RPMI8226 (cell line): Measurements from ENCODE around the gene ZCWPW1.
A peak's percentile ranks its signal among the peaks of the same experiment; 100 is the strongest.

Source experiments
- DNase-seq: peaks from one replicate; pipeline ENCODE4 v3.0.0-alpha.2; 2015

Gene ZCWPW1, protein sequence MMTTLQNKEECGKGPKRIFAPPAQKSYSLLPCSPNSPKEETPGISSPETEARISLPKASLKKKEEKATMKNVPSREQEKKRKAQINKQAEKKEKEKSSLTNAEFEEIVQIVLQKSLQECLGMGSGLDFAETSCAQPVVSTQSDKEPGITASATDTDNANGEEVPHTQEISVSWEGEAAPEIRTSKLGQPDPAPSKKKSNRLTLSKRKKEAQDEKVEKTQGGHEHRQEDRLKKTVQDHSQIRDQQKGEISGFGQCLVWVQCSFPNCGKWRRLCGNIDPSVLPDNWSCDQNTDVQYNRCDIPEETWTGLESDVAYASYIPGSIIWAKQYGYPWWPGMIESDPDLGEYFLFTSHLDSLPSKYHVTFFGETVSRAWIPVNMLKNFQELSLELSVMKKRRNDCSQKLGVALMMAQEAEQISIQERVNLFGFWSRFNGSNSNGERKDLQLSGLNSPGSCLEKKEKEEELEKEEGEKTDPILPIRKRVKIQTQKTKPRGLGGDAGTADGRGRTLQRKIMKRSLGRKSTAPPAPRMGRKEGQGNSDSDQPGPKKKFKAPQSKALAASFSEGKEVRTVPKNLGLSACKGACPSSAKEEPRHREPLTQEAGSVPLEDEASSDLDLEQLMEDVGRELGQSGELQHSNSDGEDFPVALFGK

GRCh38 chr7:100428199-100428966 is at the start of gene ZCWPW1:
ZCWPW1 (minus strand) TSS chr7:100428703; CDS start chr7:100420649, 8,054 bp downstream.
- DNase-seq, result peak; percentile 98

- DNase-seq, result no peak
Observed at GRCh38 chr7:100477871-100478267, 49.4 kb upstream of the ZCWPW1 start.

- DNase-seq, result no peak
Observed at GRCh38 chr7:100476903-100477870, 48.7 kb upstream of the ZCWPW1 start.

DNA sequence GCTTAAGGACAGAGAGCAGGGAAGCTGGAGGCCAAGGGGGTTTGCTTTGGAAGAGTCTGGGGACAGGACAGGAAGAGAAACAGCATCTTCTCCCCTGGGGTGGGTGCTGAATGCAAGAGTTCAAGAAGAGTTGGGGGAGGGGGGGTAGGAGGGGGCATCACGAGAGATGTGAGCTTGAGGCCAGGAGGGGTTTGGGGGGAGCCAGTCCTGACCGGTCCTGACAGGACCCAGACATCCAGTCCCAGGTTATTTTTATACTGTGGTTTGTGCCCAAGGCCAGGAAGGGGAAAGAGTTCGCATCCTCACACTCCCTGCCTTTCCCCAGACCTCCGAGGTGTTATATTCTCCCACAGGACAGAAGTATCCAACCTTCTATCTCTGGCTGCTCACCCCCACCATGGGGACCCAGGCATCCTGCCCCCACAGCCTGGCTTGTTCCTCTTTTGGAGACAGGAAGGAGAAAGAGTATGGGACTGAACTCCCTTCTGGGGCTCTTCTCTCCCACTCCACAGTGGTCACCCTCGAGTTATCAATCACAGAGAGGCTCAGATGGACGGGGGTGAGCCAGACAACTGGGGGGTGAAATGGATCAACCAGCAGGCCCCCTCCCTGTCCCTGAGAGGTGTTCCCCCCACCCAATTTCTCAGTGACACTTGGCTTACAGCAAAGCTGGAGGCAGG is 47.7 kb upstream of the ZCWPW1 start:
- DNase-seq, result no peak

DNA sequence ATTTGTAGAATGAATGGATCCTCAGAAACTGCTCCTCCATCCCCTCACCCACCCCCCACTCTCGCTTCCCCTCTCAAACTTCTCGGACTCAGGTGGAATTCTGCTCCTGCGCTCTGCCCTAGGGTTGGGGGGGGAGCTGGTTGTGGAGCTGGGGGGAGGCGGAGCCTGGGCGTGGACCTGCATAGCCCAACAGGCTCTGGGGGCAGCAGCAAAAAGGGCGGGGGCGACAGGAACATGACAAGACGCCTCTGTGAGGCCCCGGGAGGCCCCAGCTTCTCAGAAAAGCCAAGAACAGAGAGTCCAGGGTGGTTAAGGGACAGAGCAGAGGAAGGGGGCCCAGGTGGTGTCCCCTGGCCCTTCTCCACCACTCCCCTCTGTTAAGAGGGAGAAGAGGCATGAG is 47.0 kb upstream of the ZCWPW1 start:
- DNase-seq, result no peak

DNA sequence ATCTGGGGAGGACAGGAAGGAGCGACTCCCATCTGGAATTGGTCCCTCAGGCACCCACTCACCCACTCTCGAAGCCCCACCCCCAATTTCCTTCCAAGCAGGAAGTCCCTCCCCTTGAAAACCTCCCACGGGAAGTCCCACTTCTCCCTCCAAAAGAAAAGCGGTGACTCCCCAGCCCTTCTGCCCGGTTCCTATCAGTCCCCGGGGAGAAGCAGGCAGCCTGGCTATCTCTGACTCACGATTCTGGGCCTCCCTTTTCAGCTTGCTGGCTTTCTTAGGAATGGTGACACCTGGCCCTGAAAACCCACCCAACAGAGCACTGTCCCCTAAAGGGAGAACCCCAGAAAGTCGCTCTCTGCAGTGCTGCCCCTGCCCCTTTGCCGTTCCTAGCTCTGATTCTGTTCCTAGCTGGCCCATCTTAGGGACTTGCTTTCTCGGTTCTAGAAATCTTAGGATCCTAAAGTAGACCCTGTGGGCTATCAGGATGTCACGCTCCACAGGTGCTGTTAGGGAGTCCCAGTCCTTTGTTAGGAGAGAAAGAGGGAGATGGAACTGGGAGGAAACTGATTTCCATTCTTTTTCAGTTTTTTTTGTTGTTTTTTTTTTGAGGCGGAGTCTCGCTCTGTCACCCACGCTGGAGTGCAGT is 44.5 kb upstream of the ZCWPW1 start:
- DNase-seq, result no peak

- no peak for DNase-seq
Observed at GRCh38 chr7:100472121-100472851, 43.8 kb upstream of the ZCWPW1 start.

DNA sequence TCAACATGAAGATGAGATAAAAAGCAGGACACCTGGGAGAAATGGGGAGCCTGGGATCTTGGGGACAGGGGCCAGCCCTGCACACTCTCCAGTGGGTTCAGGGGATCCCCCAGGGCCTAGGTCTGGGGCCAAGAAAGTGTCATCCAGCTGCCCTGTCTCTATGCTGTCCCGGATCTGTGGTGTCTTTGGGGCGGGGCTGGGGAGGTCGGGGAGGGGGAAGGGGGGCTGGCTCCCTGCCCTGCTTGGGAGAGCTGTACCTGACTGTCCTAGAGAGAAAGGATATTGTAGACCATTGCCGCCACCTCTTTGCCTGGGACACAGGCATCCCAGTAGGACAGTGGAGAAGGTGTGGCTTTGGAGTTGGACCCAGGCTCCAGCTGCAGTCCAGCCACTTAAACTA is 42.5 kb upstream of the ZCWPW1 start:
- no peak for DNase-seq

DNA sequence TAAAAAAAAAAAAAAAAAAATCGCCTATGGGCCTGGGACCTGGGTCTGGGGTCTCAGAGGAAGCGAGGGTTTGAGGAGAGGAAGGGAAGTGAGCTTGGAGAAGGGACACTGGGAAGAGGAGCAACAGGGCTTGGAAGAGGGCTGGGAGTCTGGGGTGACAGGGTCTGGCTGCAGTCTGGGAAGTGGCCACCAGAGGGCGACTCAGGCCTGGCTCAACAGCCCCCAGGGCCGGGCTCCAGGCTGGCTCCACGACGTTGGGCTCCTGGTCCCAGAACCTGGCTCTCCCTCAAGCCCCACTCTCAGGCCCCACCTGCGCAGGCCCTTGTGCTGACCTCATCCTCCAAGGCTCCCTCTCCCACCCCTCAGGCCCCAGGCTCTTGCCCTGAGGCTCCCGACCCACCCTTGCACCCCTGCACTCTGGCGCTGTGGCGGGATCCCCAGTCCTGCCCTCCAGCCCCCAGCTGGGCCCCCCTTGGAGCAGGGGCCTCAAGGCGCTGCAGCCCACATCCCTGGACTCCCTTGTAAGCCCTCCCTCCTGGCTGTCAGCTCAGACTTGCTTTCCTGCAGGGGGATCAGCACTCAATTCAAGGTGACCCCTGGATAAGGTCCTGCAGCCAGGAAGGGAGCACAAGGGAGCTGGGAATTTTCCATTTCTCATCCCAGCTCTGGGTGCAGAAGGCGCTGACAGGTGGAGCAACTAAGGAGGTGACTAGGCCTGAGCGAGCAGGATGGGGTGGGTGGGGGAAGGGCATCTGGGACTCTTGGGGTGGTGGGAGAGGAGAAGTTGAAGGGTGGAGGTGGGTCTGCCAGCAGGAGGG is 40.9 kb upstream of the ZCWPW1 start:
- DNase-seq, result peak; percentile 80

- DNase-seq, result no peak
Observed at GRCh38 chr7:100467638-100468373, 39.3 kb upstream of the ZCWPW1 start.

DNA sequence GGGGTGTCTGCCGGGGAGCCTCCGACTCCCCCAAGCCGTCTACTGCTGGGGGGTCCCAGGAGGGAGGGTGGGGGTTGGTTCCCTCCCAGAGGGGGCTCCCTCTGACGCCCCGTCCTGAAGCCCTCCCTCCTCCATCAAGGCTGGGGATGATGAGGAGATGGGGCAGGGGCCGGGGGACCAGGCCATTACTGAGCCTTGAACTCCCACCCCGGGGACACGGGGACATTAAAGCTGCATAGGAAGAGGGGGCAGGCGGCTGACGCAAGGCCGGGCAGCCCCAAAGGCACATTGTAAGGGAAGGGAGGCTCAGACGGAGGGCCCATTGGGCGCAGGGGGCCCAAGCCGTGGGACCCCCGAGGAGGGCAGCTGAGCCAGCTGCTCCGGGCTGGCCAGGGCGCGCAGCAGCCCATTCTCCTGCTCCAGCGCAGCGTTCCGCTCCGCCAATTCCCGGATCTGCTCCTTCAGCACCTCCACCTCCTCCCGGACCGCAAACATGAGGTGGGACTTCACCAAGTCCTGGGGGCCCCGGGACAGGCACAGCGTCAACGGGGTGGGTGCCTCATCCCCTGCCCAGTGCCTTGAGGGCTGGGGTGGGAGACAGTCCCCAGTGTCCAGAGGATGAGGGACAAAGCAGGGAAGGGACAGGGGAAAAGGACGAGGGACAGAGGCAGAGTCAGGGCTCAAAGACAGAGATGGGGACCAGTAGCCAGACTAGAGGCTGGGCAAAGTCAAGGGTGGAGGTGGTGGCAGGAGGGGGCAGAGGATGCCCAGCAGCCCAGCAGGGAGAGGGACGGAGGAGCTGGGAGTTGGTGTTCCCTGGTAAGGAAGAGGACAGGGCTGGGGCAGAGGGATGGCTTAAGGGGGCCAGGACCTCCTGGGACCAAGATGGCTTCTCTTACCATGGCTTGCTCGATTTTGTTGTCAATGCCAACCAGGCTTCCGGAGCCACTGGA is 38.4 kb upstream of the ZCWPW1 start:
- DNase-seq, result no peak

DNA sequence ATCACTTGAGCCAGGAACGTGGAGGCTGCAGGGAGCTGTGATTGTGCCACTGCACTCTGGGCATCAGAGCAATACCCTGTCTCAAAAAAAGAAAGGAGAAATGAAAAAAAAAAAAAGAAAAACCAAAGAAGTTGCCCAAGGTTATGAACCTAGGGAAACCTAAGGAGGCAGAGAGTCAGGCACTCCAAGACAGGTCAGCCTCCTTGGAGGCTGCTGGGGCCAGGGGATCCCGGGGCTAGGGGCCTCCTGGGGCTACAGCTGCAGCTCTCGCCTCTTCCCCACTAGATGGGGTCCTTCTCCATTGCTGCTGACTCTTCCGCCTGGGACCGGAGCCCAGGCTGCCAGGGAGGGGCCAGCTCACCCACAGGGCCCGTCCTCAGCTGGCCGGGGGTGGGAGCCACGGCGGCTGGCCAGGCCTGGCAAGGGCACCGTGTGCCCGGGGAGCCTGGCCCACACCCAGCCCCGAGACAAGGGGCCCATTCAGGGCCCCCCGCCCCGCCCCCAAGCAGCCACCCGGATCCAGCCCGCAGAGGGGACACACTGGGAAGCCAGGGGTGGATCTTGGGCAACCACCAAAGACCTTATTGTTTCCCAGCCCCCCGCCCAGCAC is 37.3 kb upstream of the ZCWPW1 start:
- no peak for DNase-seq

DNA sequence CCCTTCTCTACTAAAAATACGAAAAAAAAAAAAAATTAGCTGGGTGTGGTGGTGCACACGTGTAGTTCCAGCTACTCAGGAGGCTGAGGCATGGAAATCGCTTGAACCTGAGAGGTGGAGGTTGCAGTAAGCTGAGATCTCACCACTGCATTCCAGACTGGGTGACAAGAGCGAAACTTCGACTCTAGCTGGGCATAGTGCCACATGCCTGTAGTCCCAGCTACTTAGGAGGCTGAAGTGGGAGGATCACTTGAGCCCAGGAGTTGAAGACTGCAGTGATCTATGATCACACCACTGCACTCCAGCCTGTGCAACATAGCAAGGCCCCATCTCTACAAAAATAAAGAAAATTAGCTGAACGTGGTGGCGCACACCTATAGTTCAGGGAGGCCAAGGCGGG is 36.8 kb upstream of the ZCWPW1 start:
- no peak for DNase-seq

DNA sequence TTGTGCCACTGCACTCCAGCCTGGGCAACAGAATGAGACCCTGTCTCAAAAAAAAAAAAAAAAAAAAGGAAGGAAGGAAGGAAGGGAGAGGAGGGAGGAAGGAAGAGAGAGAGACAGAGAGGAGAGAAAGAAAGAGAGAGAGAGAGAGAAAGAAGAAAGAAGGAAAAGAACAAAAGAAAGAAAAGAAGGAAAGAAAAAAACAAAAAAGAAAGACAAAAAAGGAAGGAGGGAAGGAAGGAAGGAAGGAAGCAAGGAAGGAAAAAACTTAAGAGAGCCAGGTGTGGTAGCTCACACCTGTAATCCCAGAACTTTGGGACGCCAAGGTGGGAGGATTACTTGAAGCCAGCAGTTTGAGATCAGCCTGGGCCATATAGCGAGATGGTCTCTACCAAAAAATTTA is 36.3 kb upstream of the ZCWPW1 start:
- no peak for DNase-seq

DNA sequence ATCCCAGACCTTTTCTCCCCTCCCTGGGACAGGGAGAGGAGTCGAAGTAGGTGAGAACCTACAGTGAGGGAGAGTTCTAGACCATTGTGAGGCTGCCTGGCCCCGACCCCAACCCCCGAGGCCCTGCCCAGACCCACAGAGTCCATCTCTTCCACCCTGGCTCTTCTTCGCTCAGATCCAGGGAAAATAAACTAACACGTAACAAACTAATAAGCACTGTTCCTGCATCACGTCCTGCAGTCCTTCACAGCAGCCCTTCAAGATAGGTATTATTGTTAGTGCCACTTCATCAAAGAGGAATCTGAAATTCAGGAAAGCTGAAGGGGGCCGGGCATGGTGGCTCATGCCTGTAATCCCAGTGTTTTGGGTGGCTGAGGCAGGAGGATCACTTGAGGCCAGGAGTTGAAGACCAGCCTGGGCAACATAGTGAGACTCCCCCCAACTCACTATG is 35.7 kb upstream of the ZCWPW1 start, which contains the start of gene SPACDR:
Gene SPACDR, minus strand, starts transcription at position 51 of the 451 bp plus-strand sequence. CDS start 235 bp downstream, outside the sequence.
- DNase-seq, result no peak

GRCh38 chr7:100457033-100457432 is 28.5 kb upstream of the ZCWPW1 start:
- no peak for DNase-seq

DNA sequence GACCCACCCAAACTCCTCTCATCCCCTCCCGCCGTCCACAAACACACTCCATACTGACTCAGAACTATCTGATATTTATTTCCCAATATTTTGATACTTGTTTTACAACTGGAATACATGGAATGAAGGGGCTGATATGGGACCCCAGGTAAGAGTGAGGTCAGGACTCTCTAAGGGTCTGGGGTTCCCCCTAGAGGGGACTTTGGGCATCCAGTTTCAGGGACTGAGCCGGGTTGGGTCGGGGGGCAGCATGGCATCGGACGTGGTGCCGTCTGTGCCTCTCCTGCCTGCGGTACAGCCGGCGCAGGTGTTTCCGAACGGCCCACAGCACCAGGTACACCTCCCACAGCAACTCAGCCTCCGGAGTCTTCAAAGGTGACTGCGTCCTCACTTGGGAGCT is 28.1 kb upstream of the ZCWPW1 start:
- DNase-seq, result no peak
